Measurements from ENCODE around the gene ZNF699. TPM values are rescaled to one million over a fixed set of nuclear protein-coding genes. Genes with fewer than 3 reads are reported as not detected.
A peak's percentile ranks its signal among the peaks of the same experiment; 100 is the strongest.

Gene ZNF699
- 9.1 and 10.4 TPM in 2 replicates for total RNA-seq (2013; cell fraction: nucleolus; rRNA removed)
- total RNA-seq (2014; rRNA removed) (2.1 and 3.0 TPM in 2 replicates), total RNA-seq (2014; rRNA removed; fragmentation: Illumina TruSeq; extraction: Trizol) (2.6 and 2.9 TPM in 2 replicates), total RNA-seq (2021) (2.2 and 3.6 TPM in 2 replicates), polyA plus RNA-seq (2011; rRNA removed) (2.4 and 3.9 TPM in 2 replicates), polyA plus RNA-seq (2014; fragmentation: Illumina TruSeq; extraction: Trizol) (1.7 and 2.4 TPM in 2 replicates), polyA plus RNA-seq (2014; fragmentation: Nextera tagmentation; extraction: Ambion mirVana) (under 1 TPM; 0.04 to 0.31 TPM), polyA plus RNA-seq (2014; rRNA removed) (1.5 and 1.7 TPM in 2 replicates), polyA plus RNA-seq (2016; fragmentation: Nextera tagmentation; extraction: Ambion mirVana) (1 to 10 TPM; 1.4 to 1.5 TPM), polyA minus RNA-seq (2011; rRNA and poly(A)+ RNA removed) (5.2 and 7.2 TPM in 2 replicates), Bru-seq, nascent RNA (percentile 61 among the genes with signal in this experiment), BruChase-seq, experiment 1, labeled RNA remaining after a 6-hour chase (percentile 47 among the genes with signal in this experiment), BruChase-seq, experiment 2, labeled RNA remaining after a 2-hour chase (percentile 55 among the genes with signal in this experiment)
- 1.5 TPM for polyA plus RNA-seq (2011; ENCODE audit: low read depth)
- polyA plus RNA-seq (2011; cell fraction: cytosol; rRNA removed) = 1.7 and 2.1 TPM in 2 replicates
- 2.5 and 3.7 TPM in 2 replicates for polyA plus RNA-seq (2011; cell fraction: nucleus; rRNA removed)
- polyA plus RNA-seq (2012) = 1.7 and 2.1 TPM in 2 replicates
- 2.4 and 3.7 TPM in 2 replicates for polyA minus RNA-seq (2011; cell fraction: cytosol; rRNA and poly(A)+ RNA removed)
- polyA minus RNA-seq (2011; cell fraction: nucleus; rRNA and poly(A)+ RNA removed) = 4.6 and 5.4 TPM in 2 replicates
- long read RNA-seq, experiment 1 = 0 reads
- long read RNA-seq, experiment 2, partial matches to known transcripts = 0 of 1 reads
- long read RNA-seq, experiment 2, other reads (novel, unspliced or antisense) = 0 of 1 reads

GRCh38 chr19:9309139-9309973 lies at the start of gene ZNF699:
Gene ZNF699, minus strand, starts transcription at chr19:9309838. Its CDS starts 4,719 bp downstream, at chr19:9305119.
- WGBS (ENCODE audit: insufficient coverage, insufficient replicate concordance, low lambda C conversion rate, missing lambda C conversion rate) = 2% methylated on average over 51 of the region's 63 CpGs
- TF ChIP-seq NBN (IDR thresholded peaks at IDR 0.05) (0 out of 2 replicates have a peak, but pooled peaks have one; percentile 44), NR2F1 (conservative IDR thresholded peaks at IDR 0.05) (no peak; the same call in 1 of the 2 replicates), PRDM15 (CRISPR knock-in tag; IDR thresholded peaks at IDR 0.05) (no peak), SRF (IDR thresholded peaks at IDR 0.05; ENCODE audit: low read depth in 2 of 2, low read length in 2 of 2) (no peak), SREBF1 (IDR thresholded peaks at IDR 0.05; ENCODE audit: low read length) (no peak), NR2C2 (IDR thresholded peaks at IDR 0.05; ENCODE audit: borderline replicate concordance, control insufficient read depth, insufficient read length, low read depth) (no peak), HSF1 (IDR thresholded peaks at IDR 0.05; ENCODE audit: low read depth, low read length) (no peak), CREM (IDR thresholded peaks at IDR 0.05; ENCODE audit: low read depth) (0 out of 2 replicates have a peak, but pooled peaks have one; percentile 18), EP300 (IDR thresholded peaks at IDR 0.05; ENCODE audit: borderline replicate concordance in 1 of 2, control insufficient read depth in 1 of 2, low read depth in 2 of 2, low read length in 2 of 2) (no peak), ZNF622 (IDR thresholded peaks at IDR 0.05) (no peak), HCFC1 (IDR thresholded peaks at IDR 0.05; ENCODE audit: low read length) (no peak; the same call in 1 of the 2 replicates), SUPT20H (IDR thresholded peaks at IDR 0.05; ENCODE audit: borderline replicate concordance, control insufficient read depth, low read depth, low read length) (no peak)

More at GRCh38 chr19:9309139-9309973, at the start of gene ZNF699:
- POLR2A ChIA-PET = interaction anchor here (0.5 to 0.7 kb wide), 4 partner anchors 14 to 667 kb away, joined by 3 to 8 read pairs (median 4); no protein-coding TSS in a partner anchor
- Histone ChIP-seq H3K4me1 (ENCODE audit: control insufficient read depth, insufficient read depth, low read length) (no peaks in the 10 kb centered on the region), H3K9me3 (replicated peaks; ENCODE audit: control insufficient read depth, insufficient read depth, low read length) (peaks cover 2% of the 10 kb centered on the region), H3K36me3 (ENCODE audit: control insufficient read depth in 2 of 2, insufficient read depth in 2 of 2, low read length in 1 of 2) (no peaks in the 10 kb centered on the region), H3K27ac (ENCODE audit: control insufficient read depth, insufficient read depth) (peak within 1 kb of the TSS; percentile 88), H3K9ac (ENCODE audit: control insufficient read depth, insufficient read depth, low read length) (peak within 1 kb of the TSS; percentile 90), H3K27me3 (replicated peaks in 1 of 2; ENCODE audit: control insufficient read depth in 2 of 2, insufficient read depth in 2 of 2, low read length in 1 of 2) (no peaks in the 10 kb centered on the region), H3K4me2 (ENCODE audit: control insufficient read depth, insufficient read depth) (peak within 1 kb of the TSS; percentile 92), H3K4me3 (peak within 1 kb of the TSS; percentile 77), H3K79me2 (ENCODE audit: control insufficient read depth, insufficient read depth, low read length) (no peaks in the 10 kb centered on the region), H2AFZ (ENCODE audit: control insufficient read depth, low read depth, low read length) (peak within 1 kb of the TSS; percentile 98), H4K20me1 (ENCODE audit: control insufficient read depth, insufficient read depth) (no peaks in the 10 kb centered on the region)
- FAIRE-seq (peak; percentile 86), DNase-seq (ENCODE audit: low read depth, low spot score) (peak; percentile 91), ATAC-seq (peak; percentile 96)
- in situ Hi-C loops (cut with MboI) (no loop called here), intact Hi-C loops (cut with micrococcal nuclease; ENCODE audit: unreplicated experiment) (loop anchor here (10.0 kb wide), 1 partner anchor 175 kb away; no protein-coding TSS in a partner anchor)
- SMC1A ChIA-PET (ENCODE audit: uncharacterized antibody, unreplicated experiment) = interaction anchor here (1.7 kb wide), 1 partner anchor 14 kb away, joined by 4 read pairs; the partner anchor contains the start of gene ZNF559
- RAD21 ChIA-PET (ENCODE audit: unreplicated experiment) = no interaction called here
- TSS peak; percentile 89 for BruUV-seq (replicated peaks)
- CTCF ChIA-PET = interaction anchor here (0.8 to 1.2 kb wide), 4 partner anchors 104 to 489 kb away, joined by 3 to 5 read pairs (median 4); no protein-coding TSS in a partner anchor
